ENCODE results near the gene TEP1. TPM values are rescaled to one million over a fixed set of nuclear protein-coding genes. Genes with fewer than 3 reads are reported as not detected.
A peak's percentile ranks its signal among the peaks of the same experiment; 100 is the strongest.

TEP1 gene
- total and polyA plus RNA-seq, 10 of the 15 experiments (the other 5 are each of a cell fraction or from before 2014, with no cell fraction given): 3.3 to 29.7 (median 16.8) TPM

- no peak overlapping the region for H3K9ac ChIP-seq (ENCODE audit: control insufficient read depth, insufficient read depth, low read length)
- H3K27ac ChIP-seq (ENCODE audit: control insufficient read depth, insufficient read depth): no peak overlapping the region
- H3K79me2 ChIP-seq (ENCODE audit: control insufficient read depth, insufficient read depth, low read length): peaks cover 58% of the 10 kb centered on the region
- peak overlapping the region; percentile 14 for H3K4me2 ChIP-seq (ENCODE audit: control insufficient read depth, insufficient read depth)
- ATAC-seq: no peak
- no peaks in the 10 kb centered on the region for H3K9me3 ChIP-seq (replicated peaks; ENCODE audit: control insufficient read depth, insufficient read depth, low read length)
- H4K20me1 ChIP-seq (ENCODE audit: control insufficient read depth, insufficient read depth): peaks cover 3% of the 10 kb centered on the region; the same call in 1 of the 2 replicates
- H3K4me1 ChIP-seq (ENCODE audit: control insufficient read depth, insufficient read depth, low read length): peaks cover 6% of the 10 kb centered on the region; the same call in 1 of the 2 replicates
- in situ Hi-C loops (cut with MboI) (loop anchor here (5.0 kb wide), 1 partner anchor 278 kb away; no protein-coding TSS in a partner anchor), intact Hi-C loops (cut with micrococcal nuclease; ENCODE audit: unreplicated experiment) (loop anchor here (5.0 kb wide), 1 partner anchor 203 kb away; no protein-coding TSS in a partner anchor)
- no peak for FAIRE-seq
- peak overlapping the region; percentile 58; the same call in 1 of the 2 replicates for H3K4me3 ChIP-seq
- SMC1A ChIA-PET (ENCODE audit: uncharacterized antibody, unreplicated experiment): interaction anchor here (0.8 to 7.4 kb wide), 14 partner anchors 13 to 355 kb away, joined by 3 to 110 read pairs (median 4); partner anchors contain the start of genes APEX1, PARP2, RNASE12 and RNASE4
- CTCF ChIA-PET: interaction anchor here (0.6 to 11.3 kb wide), 17 partner anchors 12 to 362 kb away, joined by 3 to 216 read pairs (median 6); partner anchors contain the start of genes APEX1, PARP2, PNP and RNASE4
- no peak overlapping the region for H2AFZ ChIP-seq (ENCODE audit: control insufficient read depth, low read depth, low read length)
- BruUV-seq (replicated peaks): no TSS peak
- no peaks in the 10 kb centered on the region for H3K27me3 ChIP-seq (replicated peaks in 1 of 2; ENCODE audit: control insufficient read depth in 2 of 2, insufficient read depth in 2 of 2, low read length in 1 of 2)
- DNase-seq (ENCODE audit: low read depth, low spot score): no peak
- TF ChIP-seq CBX5 (IDR thresholded peaks at IDR 0.05; ENCODE audit: low read depth): no peak
- no peak for TF ChIP-seq ELK1 (IDR thresholded peaks at IDR 0.05; ENCODE audit: low read depth, low read length)
- no peak for TF ChIP-seq CHD1 (IDR thresholded peaks at IDR 0.05; ENCODE audit: low read depth, low read length)
- no peak for TF ChIP-seq SMARCA5 (IDR thresholded peaks at IDR 0.05)
- TF ChIP-seq SKIL (IDR thresholded peaks at IDR 0.05; ENCODE audit: low read depth, poor library complexity, severe bottlenecking): no peak
- TF ChIP-seq CREB1 (IDR thresholded peaks at IDR 0.05; ENCODE audit: low read depth): no peak
- no peak for TF ChIP-seq PML (IDR thresholded peaks at IDR 0.05; ENCODE audit: low read length)
- TF ChIP-seq RAD51 (IDR thresholded peaks at IDR 0.05): no peak
- whole genome bisulfite sequencing (ENCODE audit: insufficient coverage, insufficient replicate concordance, low lambda C conversion rate, missing lambda C conversion rate): 95% methylated on average over 2 of the region's 2 CpGs
- peaks cover 2 to 22% of the 10 kb centered on the region in 2 experiments for H3K36me3 ChIP-seq (ENCODE audit: control insufficient read depth in 2 of 2, insufficient read depth in 2 of 2, low read length in 1 of 2)
- RAD21 ChIA-PET (ENCODE audit: unreplicated experiment): interaction anchor here (1.2 to 7.9 kb wide), 11 partner anchors 10 to 362 kb away, joined by 3 to 78 read pairs (median 9); partner anchors contain the start of genes PARP2, PIP4P1 and TEP1
- POLR2A ChIA-PET: interaction anchor here (0.5 to 7.4 kb wide), 7 partner anchors 13 to 350 kb away, joined by 3 to 96 read pairs (median 4); partner anchors contain the start of genes PARP2, PIP4P1 and PNP
Observed at GRCh38 chr14:20329355-20329754, 83.9 kb downstream of the TEP1 start.
